SW 1271 (cell line): ENCODE results near the gene MAPK4.
"Not testable (repeated sequence)": the region's sequence is repeated elsewhere in the genome, so short reads cannot be mapped to it uniquely, and the experiment has no call there.

Source experiments
- DNase-seq, 2 experiments: peaks; one replicate each; lab custom pipeline; 2025; lab: John Stamatoyannopoulos, UW

MAPK4 gene

GRCh38 chr18:50578030-50578429, 18.1 kb downstream of the MAPK4 start:
- no peak for DNase-seq

- no peak for DNase-seq
Observed at GRCh38 chr18:50578651-50579050, 18.8 kb downstream of the MAPK4 start.

- DNase-seq, result no peak
Observed at GRCh38 chr18:50579061-50579774, 19.3 kb downstream of the MAPK4 start.

GRCh38 chr18:50581517-50581916, 21.6 kb downstream of the MAPK4 start:
- no peak for DNase-seq

- DNase-seq, result no peak
Observed at GRCh38 chr18:50582500-50582899, 22.6 kb downstream of the MAPK4 start.

- no peak for DNase-seq
Observed at GRCh38 chr18:50586710-50587109, 26.8 kb downstream of the MAPK4 start.

GRCh38 chr18:50590593-50590992, 30.7 kb downstream of the MAPK4 start:
- DNase-seq, result no peak

- no peak for DNase-seq
Observed at GRCh38 chr18:50594012-50594411, 34.1 kb downstream of the MAPK4 start.

- no peak for DNase-seq
Observed at GRCh38 chr18:50594942-50595341, 35.1 kb downstream of the MAPK4 start.

- no peak for DNase-seq
Observed at GRCh38 chr18:50602466-50602865, 42.6 kb downstream of the MAPK4 start.

- no peak for DNase-seq
Observed at GRCh38 chr18:50606609-50607008, 46.7 kb downstream of the MAPK4 start.

GRCh38 chr18:50607378-50607926, 47.6 kb downstream of the MAPK4 start:
- DNase-seq, result no peak

GRCh38 chr18:50609171-50609570, 49.3 kb downstream of the MAPK4 start:
- not testable (repeated sequence) for DNase-seq

GRCh38 chr18:50610349-50610748, 50.5 kb downstream of the MAPK4 start:
- no peak for DNase-seq

GRCh38 chr18:50611529-50611941, 51.6 kb downstream of the MAPK4 start:
- no peak for DNase-seq

GRCh38 chr18:50614838-50615237, 55.0 kb downstream of the MAPK4 start:
- peak in 1 of 2 experiments; percentile 3 for DNase-seq

- no peak for DNase-seq
Observed at GRCh38 chr18:50616484-50617048, 56.7 kb downstream of the MAPK4 start.

- no peak for DNase-seq
Observed at GRCh38 chr18:50619861-50620275, 60.0 kb downstream of the MAPK4 start.

GRCh38 chr18:50620319-50620718, 60.4 kb downstream of the MAPK4 start:
- DNase-seq, result no peak

- DNase-seq, result no peak
Observed at GRCh38 chr18:50621366-50621765, 61.5 kb downstream of the MAPK4 start.

GRCh38 chr18:50622320-50622719, 62.4 kb downstream of the MAPK4 start:
- no peak for DNase-seq

- DNase-seq, result no peak
Observed at GRCh38 chr18:50622865-50623393, 63.0 kb downstream of the MAPK4 start.

GRCh38 chr18:50623694-50624352, 63.9 kb downstream of the MAPK4 start:
- no peak for DNase-seq
